Fibroblast of lung (primary cell): Measurements from ENCODE around the gene IL1RN. TPM values are rescaled to one million over a fixed set of nuclear protein-coding genes. Genes with fewer than 3 reads are reported as not detected.

ENCODE experiments used
- DNase-seq, 2 donors: peaks; one replicate each; pipeline versions ENCODE4 v3.0.0 to v3.0.0-alpha.2; 2010; ENCODE audit warnings: low read depth in 2 of 2
- H2AFZ ChIP-seq: 2 replicates; pipeline ENCODE4 v1.5.1; 2012; ENCODE audit warnings: low read length, control low read depth, inconsistent platforms
- H3K27ac ChIP-seq: 2 replicates; pipeline ENCODE4 v1.5.1; 2011; ENCODE audit warnings: low read length, control low read depth; ENCODE audit not compliant: insufficient read depth
- H3K27me3 ChIP-seq: 2 replicates; pipeline ENCODE4 v1.5.1; 2011; ENCODE audit warnings: mild to moderate bottlenecking, low read length; ENCODE audit not compliant: control insufficient read depth, insufficient read depth
- H3K36me3 ChIP-seq: 2 replicates; pipeline ENCODE4 v1.5.1; 2011; ENCODE audit warnings: low read length; ENCODE audit not compliant: control insufficient read depth, insufficient read depth
- H3K4me1 ChIP-seq: 2 replicates; pipeline ENCODE4 v1.5.1; 2011; ENCODE audit warnings: low read length; ENCODE audit not compliant: control insufficient read depth, insufficient read depth; ENCODE audit errors: extremely low read depth
- H3K4me2 ChIP-seq: 2 replicates; pipeline ENCODE4 v1.5.1; 2011; ENCODE audit warnings: low read length, control low read depth; ENCODE audit not compliant: insufficient read depth; ENCODE audit errors: extremely low read depth
- H3K4me3 ChIP-seq, 4 experiments: fragments of 200-600 bp in 1 of 4; sonication (generic) in 1 of 4; replicated peaks in 1 of 4; 2 replicates each; pipeline ENCODE4 v1.5.1; 2011 to 2016; ENCODE audit warnings: low read length in 4 of 4, low read depth in 3 of 4, mild to moderate bottlenecking in 3 of 4, control low read depth in 2 of 4, inconsistent platforms in 1 of 4, mixed read lengths in 1 of 4; ENCODE audit not compliant: insufficient read depth in 1 of 4; ENCODE audit errors: control extremely low read depth in 1 of 4
- H3K79me2 ChIP-seq: 2 replicates; pipeline ENCODE4 v1.5.1; 2012; ENCODE audit warnings: mild to moderate bottlenecking, low read length, inconsistent platforms; ENCODE audit not compliant: control insufficient read depth, insufficient read depth
- H3K9ac ChIP-seq: 2 replicates; pipeline ENCODE4 v1.5.1; 2011; ENCODE audit warnings: mild to moderate bottlenecking, low read length, control low read depth; ENCODE audit not compliant: insufficient read depth
- H3K9me3 ChIP-seq: 2 replicates; pipeline ENCODE4 v1.5.1; 2012; ENCODE audit warnings: low read depth, low read length; ENCODE audit not compliant: control insufficient read depth, insufficient read depth
- H4K20me1 ChIP-seq: 2 replicates; pipeline ENCODE4 v1.5.1; 2011; ENCODE audit warnings: low read length; ENCODE audit not compliant: control insufficient read depth, insufficient read depth; ENCODE audit errors: extremely low read depth
- EZH2 ChIP-seq: IDR thresholded peaks from 2 replicates; pipeline ENCODE4 v1.5.1; 2012; ENCODE audit warnings: low read length, control low read depth, mild to moderate bottlenecking; ENCODE audit errors: missing control alignments
- polyA plus RNA-seq, 2 donors: library from polyadenylated mRNA; depleted of rRNA in 1 of 2; stranded (reverse) in 1 of 2; unstranded in 1 of 2; fragments of >200 nt; gene quantifications; 2 replicates each; pipeline ENCODE4 v1.2.1, GENCODE V29; 2011 to 2012; ENCODE audit warnings: missing spikeins in 1 of 2
- total RNA-seq: library from RNA; depleted of rRNA; stranded (reverse); fragments of >200 nt; gene quantifications from 2 replicates; pipeline ENCODE4 v1.2.1, GENCODE V29; 2014
- TF ChIP-seq, protein P1 (sequence below), 2 donors: IDR thresholded peaks in 1 of 2; conservative IDR thresholded peaks in 1 of 2; 1 replicate in 1 of 2; 2 replicates in 1 of 2; pipeline ENCODE4 v1.5.1; 2011 to 2012; ENCODE audit warnings: low read length in 2 of 2, control low read depth in 1 of 2, inconsistent platforms in 1 of 2, low read depth in 1 of 2, mild to moderate bottlenecking in 1 of 2

The IL1RN gene
- total and polyA plus RNA-seq, 2 donors (not counting 1 experiment from before 2014, with no cell fraction given) = 0.06 TPM; not detected in 1

DNA sequence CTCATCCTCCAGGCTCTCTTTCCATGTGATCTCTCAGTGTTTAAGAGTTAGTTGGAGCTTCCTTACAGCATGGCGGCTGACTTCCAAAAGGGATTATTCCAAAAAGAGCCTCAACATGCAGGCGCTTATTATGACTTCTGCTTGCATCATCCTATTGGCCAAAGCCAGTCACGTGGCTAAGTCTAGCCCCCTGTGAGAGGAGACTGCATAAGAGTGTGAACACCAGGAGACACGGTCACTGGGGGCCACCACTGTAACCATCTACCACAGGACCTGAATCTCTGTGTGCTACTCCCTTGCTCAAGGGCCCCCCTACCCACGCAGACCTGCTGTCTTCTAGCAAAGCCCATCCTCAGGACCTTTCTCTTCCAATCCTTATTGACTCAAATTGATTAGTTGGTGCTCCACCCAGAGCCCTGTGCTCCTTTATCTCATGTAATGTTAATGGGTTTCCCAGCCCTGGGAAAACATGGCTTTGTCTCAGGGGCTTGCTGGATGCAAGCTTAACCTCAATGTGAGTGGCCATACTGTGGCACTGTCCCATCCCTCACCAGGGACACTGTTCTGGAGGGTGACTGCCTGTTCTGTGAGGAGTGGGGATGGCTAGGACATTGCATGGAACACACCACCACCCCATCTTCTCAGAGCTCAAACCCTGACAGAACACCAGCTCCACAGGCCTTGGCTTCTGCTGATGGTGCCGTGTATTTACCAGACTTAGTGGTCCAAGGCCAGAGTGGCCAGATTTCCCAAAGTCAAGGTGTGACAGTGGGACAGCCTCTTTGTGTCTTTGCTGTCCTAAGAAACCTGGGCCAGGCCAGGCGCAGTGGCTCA, 4.2 kb downstream of the IL1RN start:
- Histone ChIP-seq H3K79me2 (no peaks in the 10 kb centered on the region), H3K9me3 (no peaks in the 10 kb centered on the region), H4K20me1 (no peaks in the 10 kb centered on the region), H3K36me3 (no peaks in the 10 kb centered on the region), H3K4me3 (no peak overlapping the region), H3K4me1 (no peaks in the 10 kb centered on the region), H2AFZ (no peak overlapping the region), H3K27ac (no peak overlapping the region), H3K27me3 (peaks cover 5% of the 10 kb centered on the region), H3K4me2 (no peak overlapping the region), H3K9ac (no peak overlapping the region)
- no peak for DNase-seq
- TF ChIP-seq EZH2 = no peak
- TF ChIP-seq, protein P1, sequence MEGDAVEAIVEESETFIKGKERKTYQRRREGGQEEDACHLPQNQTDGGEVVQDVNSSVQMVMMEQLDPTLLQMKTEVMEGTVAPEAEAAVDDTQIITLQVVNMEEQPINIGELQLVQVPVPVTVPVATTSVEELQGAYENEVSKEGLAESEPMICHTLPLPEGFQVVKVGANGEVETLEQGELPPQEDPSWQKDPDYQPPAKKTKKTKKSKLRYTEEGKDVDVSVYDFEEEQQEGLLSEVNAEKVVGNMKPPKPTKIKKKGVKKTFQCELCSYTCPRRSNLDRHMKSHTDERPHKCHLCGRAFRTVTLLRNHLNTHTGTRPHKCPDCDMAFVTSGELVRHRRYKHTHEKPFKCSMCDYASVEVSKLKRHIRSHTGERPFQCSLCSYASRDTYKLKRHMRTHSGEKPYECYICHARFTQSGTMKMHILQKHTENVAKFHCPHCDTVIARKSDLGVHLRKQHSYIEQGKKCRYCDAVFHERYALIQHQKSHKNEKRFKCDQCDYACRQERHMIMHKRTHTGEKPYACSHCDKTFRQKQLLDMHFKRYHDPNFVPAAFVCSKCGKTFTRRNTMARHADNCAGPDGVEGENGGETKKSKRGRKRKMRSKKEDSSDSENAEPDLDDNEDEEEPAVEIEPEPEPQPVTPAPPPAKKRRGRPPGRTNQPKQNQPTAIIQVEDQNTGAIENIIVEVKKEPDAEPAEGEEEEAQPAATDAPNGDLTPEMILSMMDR (conservative IDR thresholded peaks at IDR 0.05 in 1 of 2, IDR thresholded peaks at IDR 0.05 in 1 of 2; ENCODE audit: low read depth in 1 of 2, low read length in 2 of 2) = no peak

DNA sequence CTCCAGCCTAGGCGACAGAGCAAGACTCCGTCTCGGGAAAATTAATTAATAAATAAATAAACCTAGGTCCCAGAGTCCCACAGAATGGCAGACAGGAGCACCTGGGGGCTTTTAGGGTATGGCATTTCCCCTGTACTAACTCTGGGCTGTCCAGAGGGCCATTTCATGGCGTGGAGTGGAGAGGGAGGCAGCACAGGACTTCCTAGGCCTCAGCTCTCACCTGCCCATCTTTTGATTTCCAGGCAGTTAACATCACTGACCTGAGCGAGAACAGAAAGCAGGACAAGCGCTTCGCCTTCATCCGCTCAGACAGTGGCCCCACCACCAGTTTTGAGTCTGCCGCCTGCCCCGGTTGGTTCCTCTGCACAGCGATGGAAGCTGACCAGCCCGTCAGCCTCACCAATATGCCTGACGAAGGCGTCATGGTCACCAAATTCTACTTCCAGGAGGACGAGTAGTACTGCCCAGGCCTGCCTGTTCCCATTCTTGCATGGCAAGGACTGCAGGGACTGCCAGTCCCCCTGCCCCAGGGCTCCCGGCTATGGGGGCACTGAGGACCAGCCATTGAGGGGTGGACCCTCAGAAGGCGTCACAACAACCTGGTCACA, 5.1 kb downstream of the IL1RN start:
- Histone ChIP-seq H3K79me2 (no peaks in the 10 kb centered on the region), H3K27me3 (peaks cover 5% of the 10 kb centered on the region), H3K4me2 (no peak overlapping the region), H3K4me1 (no peaks in the 10 kb centered on the region), H2AFZ (no peak overlapping the region), H3K27ac (no peak overlapping the region), H3K9ac (no peak overlapping the region), H3K4me3 (no peak overlapping the region), H3K36me3 (no peaks in the 10 kb centered on the region), H3K9me3 (no peaks in the 10 kb centered on the region), H4K20me1 (no peaks in the 10 kb centered on the region)
- TF ChIP-seq EZH2 = no peak
- TF ChIP-seq, protein P1 (conservative IDR thresholded peaks at IDR 0.05 in 1 of 2, IDR thresholded peaks at IDR 0.05 in 1 of 2; ENCODE audit: low read depth in 1 of 2, low read length in 2 of 2) = no peak
- DNase-seq = no peak

DNA sequence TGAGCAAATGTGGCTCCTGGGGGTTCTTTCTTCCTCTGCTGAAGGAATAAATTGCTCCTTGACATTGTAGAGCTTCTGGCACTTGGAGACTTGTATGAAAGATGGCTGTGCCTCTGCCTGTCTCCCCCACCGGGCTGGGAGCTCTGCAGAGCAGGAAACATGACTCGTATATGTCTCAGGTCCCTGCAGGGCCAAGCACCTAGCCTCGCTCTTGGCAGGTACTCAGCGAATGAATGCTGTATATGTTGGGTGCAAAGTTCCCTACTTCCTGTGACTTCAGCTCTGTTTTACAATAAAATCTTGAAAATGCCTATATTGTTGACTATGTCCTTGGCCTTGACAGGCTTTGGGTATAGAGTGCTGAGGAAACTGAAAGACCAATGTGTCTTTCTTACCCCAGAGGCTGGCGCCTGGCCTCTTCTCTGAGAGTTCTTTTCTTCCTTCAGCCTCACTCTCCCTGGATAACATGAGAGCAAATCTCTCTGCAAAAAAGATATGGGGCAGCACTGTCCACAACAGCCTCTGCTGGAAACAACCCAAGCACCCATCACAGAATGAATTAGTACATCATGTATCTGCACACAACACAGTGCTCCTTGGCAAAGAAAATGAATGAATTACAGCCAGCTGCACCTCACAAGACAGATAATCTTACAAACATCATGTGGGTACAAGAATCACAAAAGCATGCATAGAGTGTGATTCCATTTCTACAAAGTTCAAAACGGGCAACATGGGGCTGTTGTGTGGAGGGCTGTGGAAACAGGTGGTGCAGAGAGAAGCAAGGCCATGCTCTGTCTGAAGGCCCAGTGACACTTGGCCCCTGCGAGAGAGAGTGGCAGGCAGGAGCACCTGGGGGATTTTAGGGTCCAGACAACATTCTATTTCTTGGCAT, 6.6 kb downstream of the IL1RN start:
- peaks cover 5% of the 10 kb centered on the region for H3K27me3 ChIP-seq
- peak in 1 of 2 donors; percentile 19 for DNase-seq
- H3K9me3 ChIP-seq = no peaks in the 10 kb centered on the region
- no peak overlapping the region for H3K4me3 ChIP-seq
- H4K20me1 ChIP-seq = no peaks in the 10 kb centered on the region
- H3K4me1 ChIP-seq = no peaks in the 10 kb centered on the region
- TF ChIP-seq, protein P1 (conservative IDR thresholded peaks at IDR 0.05 in 1 of 2, IDR thresholded peaks at IDR 0.05 in 1 of 2; ENCODE audit: low read depth in 1 of 2, low read length in 2 of 2) = no peak
- TF ChIP-seq EZH2 = no peak
- no peak overlapping the region for H3K4me2 ChIP-seq
- H3K36me3 ChIP-seq = no peaks in the 10 kb centered on the region
- H2AFZ ChIP-seq = no peak overlapping the region
- H3K9ac ChIP-seq = no peak overlapping the region
- H3K27ac ChIP-seq = no peak overlapping the region
- H3K79me2 ChIP-seq = no peaks in the 10 kb centered on the region
